ENCODE data around the gene IL15RA. TPM values are rescaled to one million over a fixed set of nuclear protein-coding genes. Genes with fewer than 3 reads are reported as not detected.
"Not testable (repeated sequence)": the region's sequence is repeated elsewhere in the genome, so short reads cannot be mapped to it uniquely, and the experiment has no call there.

IL15RA gene
- polyA plus RNA-seq, 1 donor from 2014 or later = 6.4 TPM

- Mint-ChIP-seq H3K27me3 (peaks cover 3% of the 10 kb centered on the region), H3K36me3 (peaks cover 3% of the 10 kb centered on the region), H3K9me3 (peaks cover 0 to 5% (median 4%) of the 10 kb centered on the region in 3 donors), H3K4me1 (peaks cover 10 to 14% (median 12%) of the 10 kb centered on the region in 3 donors), H3K27ac (no peak overlapping the region), H3K4me3 (peak overlapping the region in 1 of 4 donors; percentile 28)
These were observed 34.2 kb upstream of the IL15RA start for GRCh38 chr10:6011558-6011957.

GRCh38 chr10:6010569-6010968, 33.2 kb upstream of the IL15RA start:
- H3K36me3 Mint-ChIP-seq = peaks cover 4% of the 10 kb centered on the region
- peaks cover 0 to 5% (median 4%) of the 10 kb centered on the region in 3 donors for H3K9me3 Mint-ChIP-seq
- no peak overlapping the region for H3K4me3 Mint-ChIP-seq
- H3K27ac Mint-ChIP-seq = no peak overlapping the region
- peaks cover 3% of the 10 kb centered on the region for H3K27me3 Mint-ChIP-seq
- peaks cover 10 to 14% (median 12%) of the 10 kb centered on the region in 3 donors for H3K4me1 Mint-ChIP-seq

GRCh38 chr10:6009961-6010360, 32.6 kb upstream of the IL15RA start:
- Mint-ChIP-seq H3K36me3 (peaks cover 6% of the 10 kb centered on the region), H3K4me1 (peaks cover 10 to 14% (median 12%) of the 10 kb centered on the region in 3 donors), H3K27ac (no peak overlapping the region), H3K27me3 (peaks cover 3% of the 10 kb centered on the region), H3K4me3 (no peak overlapping the region), H3K9me3 (peaks cover 0 to 5% (median 4%) of the 10 kb centered on the region in 3 donors)

- peaks cover 6% of the 10 kb centered on the region for H3K36me3 Mint-ChIP-seq
- peaks cover 0 to 5% (median 4%) of the 10 kb centered on the region in 3 donors for H3K9me3 Mint-ChIP-seq
- H3K4me1 Mint-ChIP-seq = peaks cover 3 to 7% (median 5%) of the 10 kb centered on the region in 3 donors
- H3K27me3 Mint-ChIP-seq = peaks cover 4% of the 10 kb centered on the region
- peak overlapping the region in 1 of 4 donors; percentile 60 for H3K4me3 Mint-ChIP-seq
- H3K27ac Mint-ChIP-seq = no peak overlapping the region
These were observed 31.8 kb upstream of the IL15RA start for GRCh38 chr10:6009150-6009549.

- Mint-ChIP-seq H3K27ac (no peak overlapping the region), H3K27me3 (peaks cover 4% of the 10 kb centered on the region), H3K4me1 (peaks cover 0 to 3% (median 3%) of the 10 kb centered on the region in 3 donors), H3K9me3 (peaks cover 0 to 5% (median 4%) of the 10 kb centered on the region in 3 donors), H3K4me3 (peak overlapping the region in 1 of 4 donors; percentile 60), H3K36me3 (peaks cover 6% of the 10 kb centered on the region)
These were observed 31.3 kb upstream of the IL15RA start for GRCh38 chr10:6008497-6009142.

- Mint-ChIP-seq H3K36me3 (peaks cover 6% of the 10 kb centered on the region), H3K4me1 (peaks cover 0 to 3% (median 3%) of the 10 kb centered on the region in 3 donors), H3K4me3 (no peak overlapping the region), H3K27ac (no peak overlapping the region), H3K27me3 (peaks cover 4% of the 10 kb centered on the region), H3K9me3 (peaks cover 0 to 5% (median 4%) of the 10 kb centered on the region in 3 donors)
These were observed 29.6 kb upstream of the IL15RA start for GRCh38 chr10:6006991-6007390.

- H3K9me3 Mint-ChIP-seq = peaks cover 0 to 5% (median 4%) of the 10 kb centered on the region in 3 donors
- H3K4me1 Mint-ChIP-seq = peaks cover 0 to 3% (median 3%) of the 10 kb centered on the region in 3 donors
- H3K36me3 Mint-ChIP-seq = peaks cover 6% of the 10 kb centered on the region
- H3K27ac Mint-ChIP-seq = no peak overlapping the region
- no peak overlapping the region for H3K4me3 Mint-ChIP-seq
- H3K27me3 Mint-ChIP-seq = peaks cover 4% of the 10 kb centered on the region
These were observed 29.2 kb upstream of the IL15RA start for GRCh38 chr10:6006546-6006945.

GRCh38 chr10:6005856-6006395, 28.6 kb upstream of the IL15RA start:
- peaks cover 0 to 3% (median 3%) of the 10 kb centered on the region in 3 donors for H3K4me1 Mint-ChIP-seq
- peaks cover 6% of the 10 kb centered on the region for H3K36me3 Mint-ChIP-seq
- peaks cover 4% of the 10 kb centered on the region for H3K27me3 Mint-ChIP-seq
- H3K27ac Mint-ChIP-seq = no peak overlapping the region
- H3K9me3 Mint-ChIP-seq = peaks cover 0 to 5% (median 4%) of the 10 kb centered on the region in 3 donors
- no peak overlapping the region for H3K4me3 Mint-ChIP-seq

- H3K27me3 Mint-ChIP-seq, H3K27ac Mint-ChIP-seq, H3K4me3 Mint-ChIP-seq, H3K36me3 Mint-ChIP-seq, H3K4me1 Mint-ChIP-seq, H3K9me3 Mint-ChIP-seq: not testable (repeated sequence)
These were observed 27.9 kb upstream of the IL15RA start for GRCh38 chr10:6005161-6005804.

- peaks cover 0 to 5% (median 4%) of the 10 kb centered on the region in 3 donors for H3K9me3 Mint-ChIP-seq
- no peaks in the 10 kb centered on the region for H3K4me1 Mint-ChIP-seq
- no peak overlapping the region for H3K4me3 Mint-ChIP-seq
- H3K27me3 Mint-ChIP-seq = peaks cover 3% of the 10 kb centered on the region
- no peak overlapping the region for H3K27ac Mint-ChIP-seq
- H3K36me3 Mint-ChIP-seq = peaks cover 6% of the 10 kb centered on the region
These were observed 25.6 kb upstream of the IL15RA start for GRCh38 chr10:6002809-6003510.

- peaks cover 2% of the 10 kb centered on the region for H3K27me3 Mint-ChIP-seq
- no peak overlapping the region for H3K4me3 Mint-ChIP-seq
- no peaks in the 10 kb centered on the region for H3K4me1 Mint-ChIP-seq
- peak overlapping the region in 1 of 3 donors; percentile 67 for H3K27ac Mint-ChIP-seq
- H3K9me3 Mint-ChIP-seq = no peaks in the 10 kb centered on the region
- no peaks in the 10 kb centered on the region for H3K36me3 Mint-ChIP-seq
These were observed 22.3 kb upstream of the IL15RA start for GRCh38 chr10:5999440-6000165.

- H3K9me3 Mint-ChIP-seq = peaks cover 6 to 8% (median 8%) of the 10 kb centered on the region in 3 donors
- H3K36me3 Mint-ChIP-seq = peaks cover 5% of the 10 kb centered on the region
- no peaks in the 10 kb centered on the region for H3K27me3 Mint-ChIP-seq
- no peak overlapping the region for H3K4me3 Mint-ChIP-seq
- no peaks in the 10 kb centered on the region for H3K4me1 Mint-ChIP-seq
- H3K27ac Mint-ChIP-seq = peak overlapping the region in 1 of 3 donors; percentile 53
These were observed 19.4 kb upstream of the IL15RA start for GRCh38 chr10:5996696-5997095.

GRCh38 chr10:5992398-5992797, 15.1 kb upstream of the IL15RA start:
- no peak overlapping the region for H3K27ac Mint-ChIP-seq
- peaks cover 6 to 13% (median 11%) of the 10 kb centered on the region in 3 donors for H3K9me3 Mint-ChIP-seq
- peaks cover 6% of the 10 kb centered on the region for H3K36me3 Mint-ChIP-seq
- peaks cover 3 to 8% (median 8%) of the 10 kb centered on the region in 3 donors for H3K4me1 Mint-ChIP-seq
- H3K27me3 Mint-ChIP-seq = no peaks in the 10 kb centered on the region
- no peak overlapping the region for H3K4me3 Mint-ChIP-seq

- Mint-ChIP-seq H3K36me3 (peaks cover 6% of the 10 kb centered on the region), H3K27ac (no peak overlapping the region), H3K9me3 (peaks cover 6 to 13% (median 11%) of the 10 kb centered on the region in 3 donors)
These were observed 14.4 kb upstream of the IL15RA start for GRCh38 chr10:5991708-5992107.

More at GRCh38 chr10:5991708-5992107, 14.4 kb upstream of the IL15RA start:
- Mint-ChIP-seq H3K27me3 (no peaks in the 10 kb centered on the region), H3K4me1 (peaks cover 3 to 9% (median 8%) of the 10 kb centered on the region in 3 donors), H3K4me3 (no peak overlapping the region)
